HG03103 (cell line): ENCODE measurements around the gene MAML3.

ENCODE experiments used
- ATAC-seq: cut with Tn5 transposase; IDR thresholded peaks from one replicate; pipeline ENCODE4 v1.9.1; 2021; ENCODE audit warnings: low read depth; ENCODE audit not compliant: unreplicated experiment

MAML3 gene

DNA sequence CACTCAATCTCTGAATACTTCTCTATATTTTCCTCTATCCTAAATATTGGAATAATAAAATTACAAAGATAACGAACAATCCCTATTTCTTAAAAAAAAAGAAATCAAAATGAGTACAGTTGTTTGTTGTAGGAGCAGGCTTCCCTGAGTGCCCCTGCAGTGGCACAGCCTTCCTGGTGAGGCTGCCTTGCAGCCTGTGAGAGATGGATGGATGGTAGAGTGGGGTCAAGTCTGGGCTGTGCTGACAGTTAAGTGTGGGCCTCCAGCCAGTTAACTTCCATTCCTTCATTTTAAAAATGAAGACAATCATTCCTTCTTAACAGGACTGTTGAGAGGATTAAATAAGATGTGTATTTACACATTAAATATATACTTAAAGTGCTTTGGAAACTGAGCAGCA lies 351.5 kb downstream of the MAML3 start:
- ATAC-seq, result no peak

DNA sequence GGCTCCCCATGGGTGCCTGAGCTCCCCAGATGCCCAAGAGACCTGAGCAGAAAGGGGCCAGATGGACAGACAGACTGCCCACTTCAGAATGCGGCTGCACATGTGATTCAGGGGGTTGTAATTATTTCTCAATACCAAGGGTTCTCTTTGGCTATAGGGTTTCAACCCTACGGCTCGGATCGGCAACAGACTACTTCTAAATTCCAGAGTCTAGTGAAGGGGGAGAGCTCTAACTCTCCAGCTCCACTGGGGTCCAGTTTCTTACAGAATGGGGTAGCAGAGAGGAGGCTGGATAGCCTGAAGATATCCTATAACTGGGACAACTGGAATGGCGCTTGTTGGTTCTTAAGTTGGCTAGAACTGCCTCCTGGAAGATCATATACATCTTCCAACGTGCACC lies 352.1 kb downstream of the MAML3 start:
- ATAC-seq, result no peak

DNA sequence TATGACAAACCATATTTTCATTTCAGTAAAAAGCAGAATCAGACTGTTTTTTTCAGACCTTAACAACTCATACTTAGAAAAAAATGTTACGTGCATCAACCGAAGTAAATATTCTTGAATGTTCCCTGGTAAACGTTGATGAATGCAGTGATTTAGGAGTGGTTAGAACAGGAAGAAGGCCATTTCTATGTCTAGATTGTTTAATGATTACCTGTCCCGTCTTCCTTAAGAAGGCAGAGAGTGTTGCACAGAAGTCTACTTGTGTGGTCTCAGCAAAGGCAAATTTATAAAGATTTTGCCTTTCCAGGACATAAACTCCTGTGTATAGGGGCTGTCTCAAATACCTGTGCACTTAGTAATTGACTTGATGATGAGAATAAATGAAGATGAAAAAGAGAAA lies 353.9 kb downstream of the MAML3 start:
- ATAC-seq, result no peak

DNA sequence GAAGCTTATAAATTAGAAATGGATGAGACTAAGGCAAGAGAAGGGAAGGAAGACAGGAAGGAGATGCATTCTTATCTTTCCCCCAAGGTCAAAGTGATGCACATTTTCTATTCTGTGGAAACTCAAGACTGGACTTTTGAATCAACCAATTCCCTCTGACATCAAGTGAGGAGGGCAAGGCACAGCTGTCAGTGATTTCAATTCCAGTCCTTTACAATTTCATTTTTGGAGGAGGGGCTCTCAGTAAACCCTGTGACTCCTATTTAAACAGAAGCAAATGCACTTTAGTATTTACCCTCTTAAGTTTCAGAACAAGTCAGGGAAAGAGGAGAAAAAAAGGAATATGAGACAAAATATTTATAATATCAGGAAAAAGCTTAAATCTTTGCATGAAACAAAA lies 354.4 kb downstream of the MAML3 start:
- no peak for ATAC-seq

DNA sequence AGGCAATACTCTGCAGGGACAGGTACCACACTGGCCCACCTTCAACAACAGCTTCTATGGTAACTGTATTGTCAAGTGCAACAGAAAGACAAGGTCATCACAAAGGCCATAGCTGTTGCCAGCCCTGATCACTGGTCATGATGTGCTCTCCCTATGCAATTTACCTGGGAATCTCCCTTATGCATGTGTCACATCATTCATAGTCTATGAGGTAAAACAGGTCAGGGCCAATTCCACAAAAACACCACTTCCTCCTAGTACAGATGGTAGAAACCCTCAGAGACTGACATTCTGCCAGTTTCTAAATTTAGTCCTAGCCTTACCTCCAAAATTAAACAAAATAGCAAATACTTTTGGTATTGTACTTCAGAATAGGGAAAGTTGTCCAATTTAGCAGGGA lies 355.5 kb downstream of the MAML3 start:
- ATAC-seq, result no peak

DNA sequence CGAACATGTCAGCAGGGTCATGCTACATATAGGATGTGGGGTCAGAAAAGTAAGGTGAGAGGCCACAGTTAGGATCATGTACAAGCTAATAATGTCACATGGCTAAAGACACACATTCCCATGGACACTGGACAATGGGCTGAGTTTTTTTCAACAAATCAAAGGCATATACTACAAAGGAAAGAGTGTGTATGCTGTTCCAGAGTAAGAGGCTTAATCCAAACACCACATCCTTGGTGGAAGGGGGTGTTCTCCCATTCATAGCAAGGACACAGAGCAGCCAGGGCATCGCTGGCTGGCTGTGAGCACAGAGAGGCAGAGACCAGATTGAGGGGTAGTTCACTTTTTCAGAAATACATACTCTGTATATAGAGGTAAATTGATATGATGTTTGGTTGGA lies 356.7 kb downstream of the MAML3 start:
- ATAC-seq, result no peak

DNA sequence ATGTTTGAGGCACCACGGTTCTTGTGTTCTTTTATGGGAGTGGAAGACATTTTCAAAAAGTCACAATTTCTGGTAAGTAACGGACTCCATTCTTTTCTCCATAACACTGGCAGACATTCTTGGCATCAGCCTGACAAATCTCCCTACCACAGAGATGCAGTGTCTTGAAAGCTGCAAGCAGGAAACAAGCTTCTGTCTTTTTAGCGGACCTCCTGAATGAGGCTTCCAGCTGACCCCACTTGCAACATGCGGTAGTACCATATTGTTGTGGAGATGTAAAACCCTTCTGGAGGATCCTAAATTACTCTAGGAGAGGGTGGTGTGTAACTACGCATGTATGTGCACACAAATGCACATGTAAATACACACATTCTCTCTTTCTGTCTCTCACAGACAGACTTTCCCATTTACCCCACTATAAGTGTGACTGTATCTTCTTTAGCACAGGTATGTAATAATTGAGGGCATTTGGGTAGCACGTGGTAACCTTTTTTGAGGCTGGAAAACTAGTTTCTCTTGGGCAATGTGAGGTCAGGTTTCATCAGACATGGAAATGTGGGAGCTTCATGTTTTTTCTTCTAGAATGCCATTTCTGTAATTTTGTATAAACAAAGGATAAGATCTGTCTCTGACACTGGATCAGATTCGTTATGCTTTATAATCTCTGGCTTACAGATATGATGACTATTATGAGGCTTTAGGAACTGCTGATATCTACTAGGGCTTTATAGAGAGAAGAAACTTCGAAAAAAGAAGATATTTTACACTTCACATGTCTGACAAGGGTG lies 358.3 kb downstream of the MAML3 start:
- ATAC-seq, result no peak

DNA sequence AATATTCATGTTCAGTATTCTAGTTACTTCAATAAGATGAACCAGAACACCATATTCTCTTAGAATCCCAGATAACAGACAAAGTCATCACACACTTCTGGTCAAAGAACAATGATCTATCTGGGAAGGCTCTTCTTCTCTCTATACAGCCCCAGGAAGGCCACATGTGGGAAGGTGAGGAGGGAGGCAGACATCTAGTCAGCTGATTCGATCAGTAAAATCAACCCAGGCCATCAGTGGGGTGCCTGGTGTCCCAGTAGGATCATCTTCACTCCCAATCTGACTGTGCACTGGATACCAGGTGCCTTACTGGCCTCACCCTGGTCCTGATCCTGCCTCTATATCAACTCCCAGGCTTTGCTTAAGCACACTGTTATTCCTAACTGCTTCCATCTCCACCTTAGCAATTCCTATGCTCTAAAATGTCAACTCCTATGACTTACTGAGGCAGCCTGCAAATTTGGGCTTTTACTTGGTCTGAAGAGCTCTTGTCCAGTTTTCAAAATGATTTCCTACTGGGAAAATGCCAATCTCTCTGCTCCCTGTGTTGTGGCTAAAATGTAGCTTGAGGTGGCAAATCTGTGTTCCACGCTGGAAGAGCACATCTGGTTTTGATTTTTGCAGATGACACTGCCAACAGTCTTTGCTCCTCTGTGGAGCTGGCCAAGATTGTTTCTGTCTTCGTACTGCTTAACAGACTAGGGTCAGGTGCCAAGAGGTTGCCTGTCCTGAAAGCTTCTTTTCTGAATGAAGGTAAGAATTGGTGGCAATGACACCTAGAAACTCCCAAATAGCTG lies 359.6 kb downstream of the MAML3 start:
- no peak for ATAC-seq

DNA sequence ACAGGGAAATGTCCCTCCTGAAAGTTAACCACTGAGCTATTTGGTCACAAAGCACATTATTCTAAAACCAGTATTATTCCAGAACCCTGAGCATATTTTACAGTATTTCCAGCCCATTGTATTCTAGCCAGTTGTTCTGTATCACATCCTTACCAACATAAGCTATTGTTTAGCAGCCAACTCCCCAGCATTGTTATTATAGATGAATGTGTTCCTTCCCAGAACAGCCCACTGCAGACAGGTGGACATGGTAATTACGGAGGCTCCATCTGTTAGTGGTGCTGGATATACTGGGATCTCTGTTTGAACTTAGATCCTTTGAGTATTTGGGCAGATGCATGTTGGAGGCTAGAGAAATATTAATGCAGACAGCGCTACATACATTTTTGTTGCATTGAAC lies 362.3 kb downstream of the MAML3 start:
- no peak for ATAC-seq

DNA sequence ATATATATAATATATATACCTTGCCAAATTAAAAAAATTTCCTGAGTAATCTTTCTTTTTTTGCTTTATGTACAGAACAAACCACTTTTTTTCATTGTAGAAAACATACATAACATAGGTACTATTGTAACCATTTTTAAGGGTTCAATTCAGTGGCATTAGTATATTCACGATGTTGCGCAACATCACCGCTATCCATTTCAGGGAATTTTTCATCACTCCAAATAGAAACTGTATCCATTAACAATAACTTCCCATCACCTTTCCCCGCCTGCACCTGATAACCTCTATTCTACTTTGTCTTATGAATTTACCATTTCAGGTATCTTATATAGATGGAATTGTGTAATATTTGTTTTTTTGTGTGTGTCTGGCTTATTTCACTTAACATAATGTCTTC lies 363.7 kb downstream of the MAML3 start:
- no peak for ATAC-seq

DNA sequence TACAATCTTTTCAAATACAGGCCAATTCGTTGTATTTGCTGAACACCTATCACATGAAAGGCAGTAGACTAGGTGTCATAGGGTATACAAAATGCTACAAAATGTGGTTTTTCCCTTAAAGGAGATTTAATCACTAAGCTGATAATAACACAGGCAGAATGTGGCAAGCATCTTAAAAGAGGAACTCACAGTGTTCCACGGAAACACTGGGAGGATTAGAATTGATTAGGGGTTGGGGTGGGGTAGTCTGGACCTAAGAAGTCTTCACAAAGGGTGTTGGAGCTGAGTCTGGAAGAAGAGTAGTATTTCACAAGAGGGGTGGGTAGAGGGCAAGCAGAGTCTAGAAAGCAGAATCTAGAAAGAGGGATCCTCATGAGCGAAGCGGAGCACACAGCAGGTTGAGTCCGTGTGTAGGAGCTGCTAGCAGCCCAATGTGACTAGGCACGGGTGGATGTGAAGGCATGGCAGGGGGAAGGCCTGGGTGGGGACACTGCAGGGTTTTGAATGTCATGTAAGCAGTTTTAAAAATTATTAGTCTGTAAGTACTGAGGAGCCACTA lies 364.8 kb downstream of the MAML3 start:
- no peak for ATAC-seq

DNA sequence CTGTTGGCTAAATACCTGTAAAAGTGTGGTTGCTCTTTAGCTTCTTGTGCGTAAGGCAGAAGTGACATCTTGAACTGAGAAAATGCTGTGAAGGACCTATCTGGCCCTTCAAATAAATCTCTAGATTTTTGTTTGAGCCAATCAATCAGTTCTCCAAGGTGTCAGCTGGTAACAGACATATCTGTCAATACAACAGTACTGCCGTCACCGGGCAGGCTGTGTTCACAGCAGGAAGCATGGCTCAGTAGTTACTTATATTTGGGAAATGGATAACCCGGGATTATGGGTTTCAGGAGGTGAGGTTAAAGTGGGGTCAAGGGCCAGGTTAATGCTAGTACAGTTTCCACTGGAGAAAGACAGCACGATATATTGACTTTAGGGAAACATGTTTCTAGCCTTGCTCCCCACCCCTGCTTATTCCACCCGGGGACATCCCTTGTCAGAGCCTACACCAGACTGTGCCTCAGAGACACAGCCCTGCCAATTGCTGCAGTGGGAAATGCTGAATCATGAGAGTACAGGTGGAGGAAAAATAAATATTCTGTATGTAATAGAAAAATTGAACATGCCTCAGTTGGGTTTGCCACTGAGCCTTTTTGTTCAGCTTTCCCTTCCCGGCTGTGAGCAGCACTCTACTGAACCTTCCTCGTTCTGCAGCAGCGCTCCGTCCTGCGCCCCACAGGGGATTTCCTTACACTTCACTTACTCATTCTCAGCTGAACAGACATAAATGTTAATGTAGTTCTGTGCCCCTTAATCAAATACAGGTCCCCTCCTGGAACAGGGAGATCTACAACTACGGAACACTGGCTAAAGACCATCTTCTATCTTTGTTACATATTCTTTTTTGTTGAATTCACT lies 367.3 kb downstream of the MAML3 start:
- no peak for ATAC-seq

DNA sequence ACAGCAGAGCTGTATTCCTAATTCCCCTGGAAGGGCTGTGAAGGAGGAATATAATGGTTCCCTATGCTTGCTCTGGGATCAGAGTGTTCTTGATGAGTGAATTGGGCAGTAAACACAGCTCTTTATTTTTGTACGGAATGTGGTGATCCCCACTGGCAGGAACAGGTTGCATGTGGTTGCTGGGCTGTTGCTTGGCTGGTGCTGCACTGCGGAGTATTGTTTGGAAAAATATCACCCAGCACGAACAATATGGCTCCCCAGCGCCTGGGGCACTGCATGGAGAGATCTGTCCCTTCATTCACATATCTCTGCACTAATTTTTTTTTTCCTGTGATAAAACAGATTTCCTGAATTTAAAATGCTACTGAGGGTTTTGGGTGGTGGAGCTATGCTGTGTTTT lies 368.6 kb downstream of the MAML3 start:
- ATAC-seq, result no peak

DNA sequence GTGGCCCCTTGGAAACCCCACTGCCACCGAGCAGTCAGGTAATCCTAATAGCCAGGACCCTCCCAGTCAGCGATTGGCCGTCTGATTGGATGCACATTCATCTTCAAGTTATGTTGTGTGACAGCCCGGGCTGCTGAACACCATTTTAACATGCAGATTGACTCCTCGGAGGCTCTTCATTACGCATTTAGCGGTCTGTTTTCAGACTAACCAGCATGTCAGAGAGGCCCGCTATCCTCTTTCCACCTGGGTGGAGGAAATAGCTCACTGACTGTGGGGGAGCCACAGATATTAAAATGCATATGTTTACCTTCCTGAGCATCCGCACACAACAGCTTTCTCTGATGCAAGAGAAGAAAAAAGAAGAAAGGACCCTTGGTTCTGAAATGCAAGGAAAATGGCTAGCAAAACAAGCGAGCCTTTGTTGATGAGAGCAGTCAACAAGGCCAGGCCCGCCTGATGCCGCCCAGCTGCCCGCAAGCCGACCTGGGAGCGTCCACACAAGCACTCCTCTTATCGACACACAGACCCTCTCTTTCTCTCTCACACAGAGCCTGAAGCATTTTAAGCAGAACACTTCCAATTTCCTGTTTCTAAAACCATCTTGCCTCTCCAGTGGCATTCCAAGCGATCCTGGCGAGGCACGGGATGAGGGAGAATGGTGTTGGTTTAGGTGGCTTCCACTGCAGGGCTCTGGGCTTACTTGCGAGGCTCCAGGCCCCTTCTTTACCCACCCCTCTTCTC lies 370.1 kb downstream of the MAML3 start:
- no peak for ATAC-seq

DNA sequence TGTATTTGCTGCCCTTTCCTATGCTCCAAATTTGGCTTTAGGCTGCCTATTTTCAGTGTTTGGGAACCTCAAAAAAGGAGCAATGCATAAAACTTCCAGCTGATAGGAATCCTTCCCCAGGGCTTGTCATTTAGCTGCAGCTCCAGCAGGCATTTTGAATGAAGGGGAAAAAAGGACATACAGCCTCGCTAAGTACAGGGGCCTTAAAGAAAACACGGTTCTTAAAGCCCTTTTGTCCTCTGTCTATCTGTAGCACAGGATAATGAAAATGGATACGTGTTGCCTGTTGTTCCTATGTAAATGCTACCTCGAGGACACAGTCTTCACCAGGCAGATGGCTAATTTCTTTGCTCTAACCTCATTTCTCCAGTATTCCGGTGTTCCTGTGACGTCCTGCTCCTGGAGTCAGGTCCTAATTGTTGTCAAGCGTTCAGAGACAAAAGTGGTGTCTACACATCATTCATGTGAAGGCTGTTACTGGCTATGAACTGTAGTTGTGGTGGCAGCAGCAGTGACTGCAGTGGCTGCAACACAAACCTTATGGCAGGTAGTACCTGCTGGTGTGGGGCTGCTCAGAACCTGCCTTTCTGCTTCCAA lies 371.0 kb downstream of the MAML3 start:
- ATAC-seq, result no peak

DNA sequence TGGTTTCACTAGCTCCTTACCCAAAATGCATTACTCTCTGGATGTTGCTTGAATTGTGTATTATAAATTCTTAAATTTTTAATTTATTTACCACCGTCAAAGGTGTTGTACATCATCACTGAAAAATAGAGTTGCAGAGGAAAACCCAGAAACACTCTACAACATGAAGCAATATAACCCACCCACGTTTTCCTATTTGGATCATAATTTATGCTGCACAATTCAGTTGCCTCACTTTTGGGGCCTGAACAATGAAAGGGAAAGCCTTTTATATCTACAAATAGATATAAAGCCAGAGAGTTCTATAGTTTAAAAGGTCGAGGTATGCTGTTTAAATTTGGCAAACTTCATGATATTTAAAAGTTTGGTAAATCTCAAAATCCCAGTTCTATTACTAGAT lies 372.9 kb downstream of the MAML3 start:
- no peak for ATAC-seq

DNA sequence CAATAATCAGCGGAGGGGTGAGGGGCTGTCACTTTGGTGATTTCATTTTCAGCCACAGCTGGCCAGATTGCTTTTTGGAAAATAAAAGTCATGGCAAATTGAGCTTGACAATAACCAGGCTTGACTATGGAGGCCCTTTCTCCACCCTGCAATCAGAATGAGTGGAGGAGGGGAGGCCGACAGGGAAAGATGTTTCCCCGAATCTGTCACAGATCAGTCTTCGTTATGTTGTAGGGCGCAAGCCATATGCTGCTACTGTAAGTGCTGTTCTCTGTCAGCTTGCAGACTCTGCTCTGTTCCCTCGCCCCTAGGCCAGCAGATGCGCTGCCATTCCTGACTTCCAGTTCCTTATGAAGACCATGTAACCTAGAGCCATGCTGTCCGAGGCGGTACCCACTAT lies 374.3 kb downstream of the MAML3 start:
- ATAC-seq, result no peak

DNA sequence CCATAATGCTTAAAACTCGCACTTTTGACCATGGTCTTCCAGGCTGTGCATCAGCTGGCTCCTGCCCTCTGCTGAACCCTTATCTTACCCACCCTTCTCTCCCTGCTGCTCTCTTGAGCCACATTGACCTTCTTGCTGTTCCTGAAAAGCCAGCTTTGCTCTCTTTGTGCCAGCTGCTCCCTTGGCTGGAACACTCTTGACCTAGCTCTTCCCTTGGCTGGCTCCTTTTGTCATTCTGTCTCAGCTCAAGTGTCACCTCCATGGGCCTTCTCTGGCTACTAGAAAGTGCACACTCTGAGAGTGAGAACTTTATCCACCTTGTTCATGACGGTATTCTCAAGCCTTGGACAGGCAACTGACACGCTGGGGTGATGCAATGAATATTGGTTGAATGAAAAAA lies 376.2 kb downstream of the MAML3 start:
- no peak for ATAC-seq

DNA sequence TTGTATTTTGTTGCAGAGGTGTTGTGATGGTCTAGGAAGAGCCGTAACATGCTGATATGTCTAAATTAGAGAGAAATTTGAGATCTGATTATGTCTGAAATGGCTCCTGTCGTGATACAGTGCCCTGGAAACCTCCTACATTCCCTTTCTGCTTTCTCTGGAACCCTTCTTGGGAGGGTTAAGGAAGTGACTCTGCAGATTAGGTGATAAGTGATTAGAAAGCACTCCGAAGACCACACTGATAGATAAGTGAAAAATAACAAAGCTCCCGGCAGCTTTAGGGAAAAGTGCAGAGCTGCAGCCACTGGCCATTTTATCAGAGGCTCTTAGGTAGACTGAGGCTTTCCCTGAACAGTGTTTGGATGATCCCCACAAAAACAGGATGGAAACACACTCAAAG lies 377.7 kb downstream of the MAML3 start:
- ATAC-seq, result no peak
